Upper lobe of right lung (tissue), 1 donor: Measurements from ENCODE around the gene RGL1. TPM values are rescaled to one million over a fixed set of nuclear protein-coding genes. Genes with fewer than 3 reads are reported as not detected.

Source experiments
- ATAC-seq: fragments of 200-7000 bp; cut with Tn5 transposase; one replicate; pipeline ENCODE4 v1.9.1; 2020; ENCODE audit warnings: mild to moderate bottlenecking, moderate library complexity
- DNase-seq: peaks from one replicate; pipeline ENCODE4 v3.0.0-alpha.2; 2020
- H3K27ac ChIP-seq: fragments of 200-600 bp; one replicate; pipeline ENCODE4 v1.8.0; 2022
- H3K27me3 ChIP-seq: fragments of 200-600 bp; one replicate; pipeline ENCODE4 v1.8.0; 2022; ENCODE audit warnings: mild to moderate bottlenecking
- H3K36me3 ChIP-seq: fragments of 200-600 bp; one replicate; pipeline ENCODE4 v1.8.0; 2022
- H3K4me1 ChIP-seq: fragments of 200-600 bp; one replicate; pipeline ENCODE4 v1.8.0; 2022
- H3K4me3 ChIP-seq: fragments of 200-600 bp; one replicate; pipeline ENCODE4 v1.8.0; 2022; ENCODE audit warnings: mild to moderate bottlenecking
- H3K9me3 ChIP-seq: fragments of 200-600 bp; one replicate; pipeline ENCODE4 v1.8.0; 2022
- CTCF ChIP-seq: fragments of 200-600 bp; IDR thresholded peaks from one replicate; pipeline ENCODE4 v1.8.0; 2022; ENCODE audit warnings: antibody characterized with exemption
- intact Hi-C: fragments of 100-400 bp; cut with DNase I; formaldehyde crosslinking; loops from one replicate; pipeline ENCODE4 v1.11.0; 2022
- total RNA-seq: library from RNA; stranded (reverse); fragmentation: NEBNext Ultra II Directional; extraction: Animal tissue kit (Norgen Biotek cat#: 25700); gene quantifications from one replicate; pipeline ENCODE4 v1.2.1, GENCODE V29; 2021
- donor health status: DM: no; HTN: yes; CAD: no; lungs with severe emphysema.

Gene RGL1
- total RNA-seq, 1 donor from 2014 or later = 40.9 TPM

- intact Hi-C loops = no loop called here
- no peak for DNase-seq
Observed at GRCh38 chr1:183819059-183819458, 14.1 kb downstream of the RGL1 start.

GRCh38 chr1:183821309-183821888, 16.5 kb downstream of the RGL1 start:
- no peaks in the 10 kb centered on the region for H3K9me3 ChIP-seq
- H3K4me3 ChIP-seq = no peak overlapping the region
- peak overlapping the region; percentile 47 for H3K27ac ChIP-seq
- intact Hi-C loops = no loop called here
- DNase-seq = no peak
- H3K27me3 ChIP-seq = no peaks in the 10 kb centered on the region
- no peak for TF ChIP-seq CTCF
- H3K4me1 ChIP-seq = peaks cover 34% of the 10 kb centered on the region
- no peak for ATAC-seq
- no peaks in the 10 kb centered on the region for H3K36me3 ChIP-seq

More at GRCh38 chr1:183819059-183819458, 14.1 kb downstream of the RGL1 start:
- H3K4me1 ChIP-seq = peaks cover 41% of the 10 kb centered on the region
- no peak for TF ChIP-seq CTCF
- no peaks in the 10 kb centered on the region for H3K9me3 ChIP-seq
- H3K4me3 ChIP-seq = no peak overlapping the region
- H3K27me3 ChIP-seq = no peaks in the 10 kb centered on the region
- H3K36me3 ChIP-seq = no peaks in the 10 kb centered on the region
- ATAC-seq = no peak
- no peak overlapping the region for H3K27ac ChIP-seq

GRCh38 chr1:183821889-183822611, 17.1 kb downstream of the RGL1 start:
- H3K27ac ChIP-seq = peak overlapping the region; percentile 47
- TF ChIP-seq CTCF = no peak
- H3K4me1 ChIP-seq = peaks cover 30% of the 10 kb centered on the region
- H3K27me3 ChIP-seq = no peaks in the 10 kb centered on the region
- intact Hi-C loops = no loop called here
- no peak overlapping the region for H3K4me3 ChIP-seq
- H3K9me3 ChIP-seq = no peaks in the 10 kb centered on the region
- H3K36me3 ChIP-seq = no peaks in the 10 kb centered on the region
- no peak for ATAC-seq
- no peak for DNase-seq

- ATAC-seq = no peak
Observed at GRCh38 chr1:183824291-183824690, 19.4 kb downstream of the RGL1 start.

GRCh38 chr1:183827801-183828200, 22.9 kb downstream of the RGL1 start:
- no peak for ATAC-seq
- Histone ChIP-seq H3K4me1 (peaks cover 18% of the 10 kb centered on the region), H3K36me3 (no peaks in the 10 kb centered on the region), H3K9me3 (no peaks in the 10 kb centered on the region), H3K4me3 (no peak overlapping the region), H3K27me3 (no peaks in the 10 kb centered on the region), H3K27ac (no peak overlapping the region)
- intact Hi-C loops = no loop called here
- DNase-seq = no peak
- TF ChIP-seq CTCF = no peak

More at GRCh38 chr1:183824291-183824690, 19.4 kb downstream of the RGL1 start:
- Histone ChIP-seq H3K4me1 (peaks cover 28% of the 10 kb centered on the region), H3K4me3 (no peak overlapping the region), H3K9me3 (no peaks in the 10 kb centered on the region), H3K36me3 (no peaks in the 10 kb centered on the region), H3K27ac (no peak overlapping the region), H3K27me3 (no peaks in the 10 kb centered on the region)
- no peak for TF ChIP-seq CTCF
- intact Hi-C loops = no loop called here
- DNase-seq = no peak
